VCaP (cell line): Measurements from ENCODE around the gene USP11.

Experiments used
- H3K27ac ChIP-seq: fragments of 450-650 bp; 2 replicates; pipeline ENCODE4 v1.5.1; 2017
- TF ChIP-seq, protein P1 (sequence below): fragments of 450-650 bp; conservative IDR thresholded peaks from 2 replicates; pipeline ENCODE4 v1.5.1; 2017; ENCODE audit warnings: mild to moderate bottlenecking, moderate library complexity

The USP11 gene

DNA sequence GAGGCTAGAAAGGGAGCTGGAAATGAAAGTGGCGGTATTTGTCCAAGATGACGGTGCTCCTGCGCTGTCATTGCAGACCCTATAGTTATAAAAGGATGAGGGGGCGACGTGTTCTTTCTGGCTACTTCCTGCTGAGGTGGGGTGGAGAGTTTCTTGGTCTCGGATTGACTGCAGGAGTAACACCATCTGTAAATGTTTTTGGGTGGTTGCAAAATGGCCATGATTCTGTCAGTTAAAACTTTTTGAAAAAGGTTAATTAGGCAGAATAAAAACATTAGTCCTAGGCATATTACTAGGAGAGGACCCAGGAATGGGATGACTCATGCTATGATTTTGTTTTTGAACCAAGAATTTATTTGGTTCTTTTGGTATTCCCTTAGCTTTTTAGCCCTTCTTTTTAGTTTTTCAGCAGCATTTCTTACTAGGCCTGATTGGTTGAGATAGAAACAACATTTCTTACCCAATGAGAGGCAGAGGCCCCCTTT is 53.1 kb downstream of the USP11 start:
- TF ChIP-seq, protein P1, sequence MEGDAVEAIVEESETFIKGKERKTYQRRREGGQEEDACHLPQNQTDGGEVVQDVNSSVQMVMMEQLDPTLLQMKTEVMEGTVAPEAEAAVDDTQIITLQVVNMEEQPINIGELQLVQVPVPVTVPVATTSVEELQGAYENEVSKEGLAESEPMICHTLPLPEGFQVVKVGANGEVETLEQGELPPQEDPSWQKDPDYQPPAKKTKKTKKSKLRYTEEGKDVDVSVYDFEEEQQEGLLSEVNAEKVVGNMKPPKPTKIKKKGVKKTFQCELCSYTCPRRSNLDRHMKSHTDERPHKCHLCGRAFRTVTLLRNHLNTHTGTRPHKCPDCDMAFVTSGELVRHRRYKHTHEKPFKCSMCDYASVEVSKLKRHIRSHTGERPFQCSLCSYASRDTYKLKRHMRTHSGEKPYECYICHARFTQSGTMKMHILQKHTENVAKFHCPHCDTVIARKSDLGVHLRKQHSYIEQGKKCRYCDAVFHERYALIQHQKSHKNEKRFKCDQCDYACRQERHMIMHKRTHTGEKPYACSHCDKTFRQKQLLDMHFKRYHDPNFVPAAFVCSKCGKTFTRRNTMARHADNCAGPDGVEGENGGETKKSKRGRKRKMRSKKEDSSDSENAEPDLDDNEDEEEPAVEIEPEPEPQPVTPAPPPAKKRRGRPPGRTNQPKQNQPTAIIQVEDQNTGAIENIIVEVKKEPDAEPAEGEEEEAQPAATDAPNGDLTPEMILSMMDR: no peak
- no peak overlapping the region for H3K27ac ChIP-seq

DNA sequence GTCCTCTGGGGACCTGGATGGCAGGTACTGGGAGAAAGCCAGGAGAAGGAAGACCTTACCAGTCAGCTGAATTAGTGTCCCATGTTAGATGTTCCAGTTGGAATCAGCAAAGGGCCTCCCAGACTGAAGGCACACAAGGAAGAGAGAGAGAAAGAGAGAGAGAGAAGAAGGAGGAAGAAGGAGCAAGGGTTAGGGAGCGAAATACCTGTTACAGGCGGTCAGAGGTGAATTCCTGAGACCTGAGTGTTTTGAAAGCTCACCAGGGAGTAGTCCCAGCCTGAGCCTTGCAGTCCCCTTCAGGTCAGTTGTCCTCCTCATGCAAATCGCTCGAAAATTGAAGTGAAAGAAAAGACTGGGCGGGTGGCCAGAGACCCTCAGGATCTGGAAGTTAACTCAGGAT is 60.3 kb downstream of the USP11 start:
- H3K27ac ChIP-seq: no peak overlapping the region
- TF ChIP-seq, protein P1: no peak

DNA sequence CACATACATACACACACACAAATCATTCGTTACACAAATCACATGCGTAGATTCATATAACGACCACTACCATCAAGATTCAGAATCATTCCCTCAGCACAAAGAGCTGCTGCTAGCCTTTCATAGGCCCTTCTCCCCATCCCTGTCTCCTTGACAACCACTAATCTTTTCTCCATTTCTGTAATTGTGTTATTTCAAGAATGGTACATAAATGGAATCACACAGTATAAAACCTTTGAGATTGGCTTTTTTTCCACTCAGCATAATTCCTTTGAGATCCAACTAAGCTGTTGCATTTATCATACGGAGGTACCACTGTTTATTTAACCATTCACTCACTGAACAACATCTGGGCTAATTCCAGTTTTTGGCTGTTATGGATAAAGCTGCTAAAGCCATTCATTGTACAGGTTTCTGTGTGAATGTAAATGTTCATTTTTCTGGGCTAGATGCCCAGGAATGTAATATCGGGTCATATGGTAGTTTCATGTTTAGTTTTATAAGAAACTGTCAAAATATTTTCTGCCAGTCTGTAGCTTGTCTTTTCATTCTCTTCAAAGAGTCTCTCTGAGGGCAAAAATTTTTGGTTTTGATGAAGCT is 64.1 kb downstream of the USP11 start:
- TF ChIP-seq, protein P1: no peak
- no peak overlapping the region for H3K27ac ChIP-seq

DNA sequence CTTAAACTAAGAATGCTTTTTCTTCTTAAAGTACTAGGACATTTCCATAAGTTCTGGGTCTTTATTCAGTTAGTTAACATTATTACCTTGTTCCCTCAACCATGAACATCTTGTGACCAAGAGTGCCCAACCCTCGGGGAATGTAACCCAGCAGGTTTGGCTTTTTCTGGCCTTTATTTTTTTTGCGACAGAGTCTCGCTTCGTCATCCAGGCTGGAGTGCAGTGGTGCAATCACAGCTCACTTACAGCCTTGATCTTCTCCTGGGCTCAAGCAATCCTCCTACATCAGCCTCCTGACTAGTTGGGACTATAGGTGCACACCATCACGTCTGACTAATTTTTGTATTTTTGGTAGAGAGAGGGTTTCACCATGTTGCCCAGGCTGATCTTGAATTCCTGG is 65.1 kb downstream of the USP11 start:
- TF ChIP-seq, protein P1: no peak
- no peak overlapping the region for H3K27ac ChIP-seq
